ENCODE measurements around the gene MAGI2.

MAGI2 gene

DNA sequence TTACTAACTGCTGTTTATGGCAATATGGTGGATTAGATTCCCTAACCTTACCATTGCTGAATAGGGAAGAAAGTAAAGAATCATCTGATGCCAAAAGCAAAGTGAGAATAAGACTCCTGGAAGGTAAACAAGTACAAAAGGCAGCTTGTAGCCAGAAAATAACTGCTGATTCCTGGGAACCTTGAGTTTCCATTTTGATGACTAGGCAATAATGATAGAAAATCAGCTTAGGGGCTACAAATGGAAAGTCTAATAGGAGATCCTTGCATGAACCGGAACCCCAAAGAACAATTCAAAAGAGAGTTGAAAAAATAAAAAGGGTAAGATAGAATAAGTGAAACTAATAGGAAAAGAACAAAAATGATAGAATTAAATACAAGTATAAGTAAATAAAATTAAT is 1338.5 kb downstream of the MAGI2 start:
- ATAC-seq: no peak
- TF ChIP-seq ZNF565 (CRISPR knock-in tag; conservative IDR thresholded peaks at IDR 0.05; ENCODE audit: low read depth): no peak

DNA sequence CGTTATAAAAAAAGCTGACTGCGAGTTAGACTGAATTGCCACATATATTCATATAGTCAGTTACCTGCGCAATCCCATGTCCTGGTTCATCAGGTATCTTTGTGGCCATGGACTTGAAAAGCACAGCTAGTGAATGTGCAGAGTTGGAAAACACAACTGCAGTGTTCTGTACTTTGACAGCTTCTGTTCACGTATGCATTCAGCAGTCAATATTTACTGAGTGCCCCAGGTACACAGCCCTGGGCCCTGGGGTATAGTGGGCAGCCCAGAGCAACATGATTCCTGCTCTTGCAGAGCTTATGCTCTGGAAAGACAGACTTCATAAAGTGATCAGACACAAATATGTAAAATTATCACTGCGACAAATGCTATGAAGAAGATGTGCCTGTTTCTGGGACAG is 1341.0 kb downstream of the MAGI2 start:
- ATAC-seq: no peak
- TF ChIP-seq TOX (CRISPR knock-in tag; IDR thresholded peaks at IDR 0.05; ENCODE audit: borderline replicate concordance) (no peak), PPARA (CRISPR knock-in tag; IDR thresholded peaks at IDR 0.05; ENCODE audit: borderline replicate concordance) (no peak), ZNF565 (CRISPR knock-in tag; conservative IDR thresholded peaks at IDR 0.05; ENCODE audit: low read depth) (no peak), ESRRG (CRISPR knock-in tag; IDR thresholded peaks at IDR 0.05) (no peak), ZFP30 (CRISPR knock-in tag; IDR thresholded peaks at IDR 0.05) (no peak), TCF4 (CRISPR knock-in tag; IDR thresholded peaks at IDR 0.05; ENCODE audit: borderline replicate concordance) (no peak), OSR1 (CRISPR knock-in tag; IDR thresholded peaks at IDR 0.05) (no peak), GLIS3 (CRISPR knock-in tag; IDR thresholded peaks at IDR 0.05) (no peak), SNAI2 (CRISPR knock-in tag; IDR thresholded peaks at IDR 0.05) (no peak), BACH2 (CRISPR knock-in tag; IDR thresholded peaks at IDR 0.05; ENCODE audit: borderline replicate concordance) (no peak), ZFP3 (CRISPR knock-in tag; IDR thresholded peaks at IDR 0.05) (no peak), ZC3H10 (CRISPR knock-in tag; IDR thresholded peaks at IDR 0.05) (no peak), ZNF8 (CRISPR knock-in tag; IDR thresholded peaks at IDR 0.05) (no peak)
- TF ChIP-seq, protein P1, sequence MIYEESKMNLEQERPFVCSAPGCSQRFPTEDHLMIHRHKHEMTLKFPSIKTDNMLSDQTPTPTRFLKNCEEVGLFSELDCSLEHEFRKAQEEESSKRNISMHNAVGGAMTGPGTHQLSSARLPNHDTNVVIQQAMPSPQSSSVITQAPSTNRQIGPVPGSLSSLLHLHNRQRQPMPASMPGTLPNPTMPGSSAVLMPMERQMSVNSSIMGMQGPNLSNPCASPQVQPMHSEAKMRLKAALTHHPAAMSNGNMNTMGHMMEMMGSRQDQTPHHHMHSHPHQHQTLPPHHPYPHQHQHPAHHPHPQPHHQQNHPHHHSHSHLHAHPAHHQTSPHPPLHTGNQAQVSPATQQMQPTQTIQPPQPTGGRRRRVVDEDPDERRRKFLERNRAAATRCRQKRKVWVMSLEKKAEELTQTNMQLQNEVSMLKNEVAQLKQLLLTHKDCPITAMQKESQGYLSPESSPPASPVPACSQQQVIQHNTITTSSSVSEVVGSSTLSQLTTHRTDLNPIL (CRISPR knock-in tag; IDR thresholded peaks at IDR 0.05; ENCODE audit: low read depth): no peak
- TF ChIP-seq, protein P2, sequence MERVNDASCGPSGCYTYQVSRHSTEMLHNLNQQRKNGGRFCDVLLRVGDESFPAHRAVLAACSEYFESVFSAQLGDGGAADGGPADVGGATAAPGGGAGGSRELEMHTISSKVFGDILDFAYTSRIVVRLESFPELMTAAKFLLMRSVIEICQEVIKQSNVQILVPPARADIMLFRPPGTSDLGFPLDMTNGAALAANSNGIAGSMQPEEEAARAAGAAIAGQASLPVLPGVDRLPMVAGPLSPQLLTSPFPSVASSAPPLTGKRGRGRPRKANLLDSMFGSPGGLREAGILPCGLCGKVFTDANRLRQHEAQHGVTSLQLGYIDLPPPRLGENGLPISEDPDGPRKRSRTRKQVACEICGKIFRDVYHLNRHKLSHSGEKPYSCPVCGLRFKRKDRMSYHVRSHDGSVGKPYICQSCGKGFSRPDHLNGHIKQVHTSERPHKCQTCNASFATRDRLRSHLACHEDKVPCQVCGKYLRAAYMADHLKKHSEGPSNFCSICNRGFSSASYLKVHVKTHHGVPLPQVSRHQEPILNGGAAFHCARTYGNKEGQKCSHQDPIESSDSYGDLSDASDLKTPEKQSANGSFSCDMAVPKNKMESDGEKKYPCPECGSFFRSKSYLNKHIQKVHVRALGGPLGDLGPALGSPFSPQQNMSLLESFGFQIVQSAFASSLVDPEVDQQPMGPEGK (CRISPR knock-in tag; IDR thresholded peaks at IDR 0.05; ENCODE audit: borderline replicate concordance): no peak
- TF ChIP-seq, protein P3, sequence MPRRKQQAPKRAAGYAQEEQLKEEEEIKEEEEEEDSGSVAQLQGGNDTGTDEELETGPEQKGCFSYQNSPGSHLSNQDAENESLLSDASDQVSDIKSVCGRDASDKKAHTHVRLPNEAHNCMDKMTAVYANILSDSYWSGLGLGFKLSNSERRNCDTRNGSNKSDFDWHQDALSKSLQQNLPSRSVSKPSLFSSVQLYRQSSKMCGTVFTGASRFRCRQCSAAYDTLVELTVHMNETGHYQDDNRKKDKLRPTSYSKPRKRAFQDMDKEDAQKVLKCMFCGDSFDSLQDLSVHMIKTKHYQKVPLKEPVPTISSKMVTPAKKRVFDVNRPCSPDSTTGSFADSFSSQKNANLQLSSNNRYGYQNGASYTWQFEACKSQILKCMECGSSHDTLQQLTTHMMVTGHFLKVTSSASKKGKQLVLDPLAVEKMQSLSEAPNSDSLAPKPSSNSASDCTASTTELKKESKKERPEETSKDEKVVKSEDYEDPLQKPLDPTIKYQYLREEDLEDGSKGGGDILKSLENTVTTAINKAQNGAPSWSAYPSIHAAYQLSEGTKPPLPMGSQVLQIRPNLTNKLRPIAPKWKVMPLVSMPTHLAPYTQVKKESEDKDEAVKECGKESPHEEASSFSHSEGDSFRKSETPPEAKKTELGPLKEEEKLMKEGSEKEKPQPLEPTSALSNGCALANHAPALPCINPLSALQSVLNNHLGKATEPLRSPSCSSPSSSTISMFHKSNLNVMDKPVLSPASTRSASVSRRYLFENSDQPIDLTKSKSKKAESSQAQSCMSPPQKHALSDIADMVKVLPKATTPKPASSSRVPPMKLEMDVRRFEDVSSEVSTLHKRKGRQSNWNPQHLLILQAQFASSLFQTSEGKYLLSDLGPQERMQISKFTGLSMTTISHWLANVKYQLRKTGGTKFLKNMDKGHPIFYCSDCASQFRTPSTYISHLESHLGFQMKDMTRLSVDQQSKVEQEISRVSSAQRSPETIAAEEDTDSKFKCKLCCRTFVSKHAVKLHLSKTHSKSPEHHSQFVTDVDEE (CRISPR knock-in tag; IDR thresholded peaks at IDR 0.05): no peak

DNA sequence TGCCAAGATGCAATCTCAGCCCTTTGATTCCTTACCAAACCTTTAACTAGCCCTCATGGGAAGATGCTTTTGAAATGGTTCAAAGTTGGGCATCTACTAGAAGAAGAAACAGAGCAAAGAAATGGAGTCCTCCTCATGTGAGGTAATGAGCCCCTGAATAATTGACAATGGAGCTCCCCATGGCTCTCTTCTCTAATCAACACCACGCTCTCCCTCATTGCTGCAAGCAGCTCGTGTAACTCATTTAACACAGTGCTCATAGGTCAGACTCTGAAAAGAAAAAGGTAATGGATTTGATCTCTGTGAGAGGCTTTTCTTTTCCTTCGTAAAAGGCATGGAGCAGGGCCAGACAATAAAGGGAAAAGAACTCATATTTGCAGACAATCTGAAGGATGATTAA is 1342.1 kb downstream of the MAGI2 start:
- TF ChIP-seq, protein P4, sequence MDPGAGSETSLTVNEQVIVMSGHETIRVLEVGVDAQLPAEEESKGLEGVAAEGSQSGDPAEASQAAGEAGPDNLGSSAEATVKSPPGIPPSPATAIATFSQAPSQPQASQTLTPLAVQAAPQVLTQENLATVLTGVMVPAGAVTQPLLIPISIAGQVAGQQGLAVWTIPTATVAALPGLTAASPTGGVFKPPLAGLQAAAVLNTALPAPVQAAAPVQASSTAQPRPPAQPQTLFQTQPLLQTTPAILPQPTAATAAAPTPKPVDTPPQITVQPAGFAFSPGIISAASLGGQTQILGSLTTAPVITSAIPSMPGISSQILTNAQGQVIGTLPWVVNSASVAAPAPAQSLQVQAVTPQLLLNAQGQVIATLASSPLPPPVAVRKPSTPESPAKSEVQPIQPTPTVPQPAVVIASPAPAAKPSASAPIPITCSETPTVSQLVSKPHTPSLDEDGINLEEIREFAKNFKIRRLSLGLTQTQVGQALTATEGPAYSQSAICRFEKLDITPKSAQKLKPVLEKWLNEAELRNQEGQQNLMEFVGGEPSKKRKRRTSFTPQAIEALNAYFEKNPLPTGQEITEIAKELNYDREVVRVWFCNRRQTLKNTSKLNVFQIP (CRISPR knock-in tag; IDR thresholded peaks at IDR 0.05; ENCODE audit: borderline replicate concordance, low read depth): no peak
- TF ChIP-seq TCF4 (CRISPR knock-in tag; IDR thresholded peaks at IDR 0.05; ENCODE audit: borderline replicate concordance): no peak
- TF ChIP-seq ZFP3 (CRISPR knock-in tag; IDR thresholded peaks at IDR 0.05): no peak
- TF ChIP-seq ZNF565 (CRISPR knock-in tag; conservative IDR thresholded peaks at IDR 0.05; ENCODE audit: low read depth): no peak
- TF ChIP-seq ESRRG (CRISPR knock-in tag; IDR thresholded peaks at IDR 0.05): no peak
- no peak for TF ChIP-seq ZNF70 (CRISPR knock-in tag; IDR thresholded peaks at IDR 0.05)
- no peak for TF ChIP-seq OSR1 (CRISPR knock-in tag; IDR thresholded peaks at IDR 0.05)
- no peak for TF ChIP-seq SNAI2 (CRISPR knock-in tag; IDR thresholded peaks at IDR 0.05)
- TF ChIP-seq RARB (CRISPR knock-in tag; IDR thresholded peaks at IDR 0.05): no peak
- TF ChIP-seq PPARA (CRISPR knock-in tag; IDR thresholded peaks at IDR 0.05; ENCODE audit: borderline replicate concordance): no peak
- TF ChIP-seq CSDC2 (CRISPR knock-in tag; IDR thresholded peaks at IDR 0.05): no peak
- TF ChIP-seq, protein P1 (CRISPR knock-in tag; IDR thresholded peaks at IDR 0.05; ENCODE audit: low read depth): no peak
- no peak for TF ChIP-seq TOX (CRISPR knock-in tag; IDR thresholded peaks at IDR 0.05; ENCODE audit: borderline replicate concordance)
- no peak for TF ChIP-seq ISL1 (CRISPR knock-in tag; IDR thresholded peaks at IDR 0.05)
- TF ChIP-seq, protein P5, sequence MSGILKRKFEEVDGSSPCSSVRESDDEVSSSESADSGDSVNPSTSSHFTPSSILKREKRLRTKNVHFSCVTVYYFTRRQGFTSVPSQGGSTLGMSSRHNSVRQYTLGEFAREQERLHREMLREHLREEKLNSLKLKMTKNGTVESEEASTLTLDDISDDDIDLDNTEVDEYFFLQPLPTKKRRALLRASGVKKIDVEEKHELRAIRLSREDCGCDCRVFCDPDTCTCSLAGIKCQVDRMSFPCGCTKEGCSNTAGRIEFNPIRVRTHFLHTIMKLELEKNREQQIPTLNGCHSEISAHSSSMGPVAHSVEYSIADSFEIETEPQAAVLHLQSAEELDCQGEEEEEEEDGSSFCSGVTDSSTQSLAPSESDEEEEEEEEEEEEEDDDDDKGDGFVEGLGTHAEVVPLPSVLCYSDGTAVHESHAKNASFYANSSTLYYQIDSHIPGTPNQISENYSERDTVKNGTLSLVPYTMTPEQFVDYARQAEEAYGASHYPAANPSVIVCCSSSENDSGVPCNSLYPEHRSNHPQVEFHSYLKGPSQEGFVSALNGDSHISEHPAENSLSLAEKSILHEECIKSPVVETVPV (CRISPR knock-in tag; IDR thresholded peaks at IDR 0.05): no peak
- ATAC-seq: no peak

Data from SK-N-SH treated with all-trans-retinoic acid at 6 μM for 48 hours (cell line).